K562 (cell line): Measurements from ENCODE around the gene SPTBN5. TPM values are rescaled to one million over a fixed set of nuclear protein-coding genes. Genes with fewer than 3 reads are reported as not detected.

Experiments used
- ATAC-seq: fragments of 200-7000 bp; cut with Tn5 transposase; 3 replicates; pipeline ENCODE4 v1.9.1; 2020; ENCODE audit warnings: moderate library complexity
- BruUV-seq: library from RNA; stranded (reverse); fragments of 400-500 nt; replicated peaks from 2 replicates; lab custom pipeline; 2021; lab: Mats Ljungman, UMichigan
- CTCF ChIA-PET: fragments of 300-600 bp; formaldehyde crosslinking; extraction: SDS; loops from one replicate; lab custom pipeline; 2021; ENCODE audit warnings: low intra/inter-chr PET ratio; lab: Yijun Ruan, JAX
- POLR2A ChIA-PET: fragments of 300-600, 350-650 bp; sonication (Branson Sonifier 250); formaldehyde crosslinking; extraction: SDS; loops from one replicate; lab custom pipeline; 2021; ENCODE audit warnings: antibody characterized with exemption, inconsistent platforms; lab: Yijun Ruan, JAX
- DNase-seq, 4 experiments: peaks; one replicate each; pipeline versions ENCODE4 v3.0.0 to v3.0.0-alpha.2; 2011 to 2018; ENCODE audit warnings: low spot score in 3 of 4, mixed read lengths in 3 of 4; ENCODE audit errors: extremely low read depth in 1 of 4
- FAIRE-seq: peaks from 2 replicates; lab custom pipeline; 2011; peaks lifted over from hg19 to GRCh38; lab: Jason Lieb, UNC
- H2AFZ ChIP-seq: 2 replicates; pipeline ENCODE4 v1.6.0; 2011; ENCODE audit warnings: low read depth, low read length, control low read depth, inconsistent platforms
- H3K27ac ChIP-seq: fragments of 200-600 bp; 3 replicates; pipeline ENCODE4 v1.8.0; 2011; ENCODE audit warnings: low read depth, mild to moderate bottlenecking, control low read depth, inconsistent platforms, low read length, moderate library complexity, mixed read lengths; ENCODE audit errors: extremely low read depth
- H3K27me3 ChIP-seq, 2 experiments: fragments of 300-600 bp in 1 of 2; 2 replicates in 1 of 2; 3 replicates in 1 of 2; pipeline versions ENCODE4 v1.6.0 to v1.8.0; 2011; ENCODE audit warnings: inconsistent platforms in 2 of 2, low read length in 2 of 2, mild to moderate bottlenecking in 1 of 2, mixed read lengths in 1 of 2, moderate library complexity in 1 of 2; ENCODE audit not compliant: control insufficient read depth in 2 of 2, insufficient read depth in 2 of 2
- H3K36me3 ChIP-seq: fragments of 300-600 bp; 3 replicates; pipeline ENCODE4 v1.8.0; 2011; ENCODE audit warnings: mild to moderate bottlenecking, low read length, inconsistent platforms; ENCODE audit not compliant: control insufficient read depth, insufficient read depth
- H3K4me1 ChIP-seq, 2 experiments: fragments of 200-600 bp in 1 of 2; replicated peaks in 1 of 2; 2 replicates in 1 of 2; 3 replicates in 1 of 2; pipeline versions ENCODE4 v1.5.1 to v1.8.0; 2011; ENCODE audit warnings: inconsistent platforms in 2 of 2, low read length in 2 of 2, mild to moderate bottlenecking in 1 of 2, mixed read lengths in 1 of 2, moderate library complexity in 1 of 2; ENCODE audit not compliant: control insufficient read depth in 2 of 2, insufficient read depth in 2 of 2
- H3K4me2 ChIP-seq: 2 replicates; pipeline ENCODE4 v1.6.1; 2011; ENCODE audit warnings: low read length, control low read depth, inconsistent platforms, mixed read lengths; ENCODE audit not compliant: insufficient read depth
- H3K4me3 ChIP-seq: fragments of 200-600 bp; sonication (generic), shearing (Covaris generic); 2 replicates; pipeline ENCODE4 v1.5.1; 2016; ENCODE audit warnings: control low read depth, inconsistent platforms
- H3K79me2 ChIP-seq: fragments of 200-600 bp; 3 replicates; pipeline ENCODE4 v1.8.0; 2011; ENCODE audit warnings: low read length, inconsistent platforms; ENCODE audit not compliant: control insufficient read depth, insufficient read depth
- H3K9ac ChIP-seq, 2 experiments: 2 replicates each; pipeline versions ENCODE4 v1.6.0 to v1.6.1; 2011; ENCODE audit warnings: low read depth in 2 of 2, low read length in 2 of 2, control low read depth in 1 of 2, inconsistent platforms in 1 of 2, mild to moderate bottlenecking in 1 of 2, mixed read lengths in 1 of 2; ENCODE audit not compliant: insufficient read depth in 1 of 2
- H3K9me1 ChIP-seq: one replicate; pipeline ENCODE4 v1.6.0; 2011; ENCODE audit warnings: inconsistent platforms, mild to moderate bottlenecking, low read length, moderate library complexity; ENCODE audit not compliant: control insufficient read depth, insufficient read depth
- H3K9me3 ChIP-seq: replicated peaks from 2 replicates; pipeline ENCODE4 v1.5.1; 2011; ENCODE audit warnings: low read depth, low read length, inconsistent platforms; ENCODE audit not compliant: control insufficient read depth, insufficient read depth
- H4K20me1 ChIP-seq: replicated peaks from 2 replicates; pipeline ENCODE4 v1.6.1; 2011; ENCODE audit warnings: low read length, inconsistent platforms, mixed read lengths; ENCODE audit not compliant: control insufficient read depth, insufficient read depth
- BCLAF1 ChIP-seq, 2 experiments: fragments of 450-650 bp in 1 of 2; IDR thresholded peaks; 2 replicates each; pipeline ENCODE4 v1.6.1; 2011 to 2017; ENCODE audit warnings: low read depth in 2 of 2, antibody characterized with exemption in 1 of 2, borderline replicate concordance in 1 of 2, low read length in 1 of 2, mild to moderate bottlenecking in 1 of 2, mixed read lengths in 1 of 2; ENCODE audit not compliant: control insufficient read depth in 1 of 2
- CTCF ChIP-seq, 3 experiments: IDR thresholded peaks in 2 of 3; conservative IDR thresholded peaks in 1 of 3; 2 replicates each; pipeline ENCODE4 v1.5.1; 2011 to 2012; ENCODE audit warnings: low read length in 3 of 3, mild to moderate bottlenecking in 3 of 3, control low read depth in 2 of 3, improper control_type of control experiment in 1 of 3, inconsistent platforms in 1 of 3, low read depth in 1 of 3, mixed read lengths in 1 of 3, moderate library complexity in 1 of 3; ENCODE audit not compliant: insufficient read depth in 2 of 3
- ELF1 ChIP-seq: fragments of 200-800 bp; sonication (Bioruptor generic); IDR thresholded peaks from 2 replicates; pipeline ENCODE4 v1.6.1; 2016; ENCODE audit warnings: missing genetic modification characterization, missing compliant biosample characterization
- FOXK2 ChIP-seq, 2 experiments: fragments of 450-650 bp; IDR thresholded peaks in 1 of 2; conservative IDR thresholded peaks in 1 of 2; 2 replicates each; pipeline ENCODE4 v1.6.1; 2016; ENCODE audit warnings: low read depth in 2 of 2, mild to moderate bottlenecking in 1 of 2
- GABPA ChIP-seq: fragments of 200-800 bp; sonication (Bioruptor generic); conservative IDR thresholded peaks from 2 replicates; pipeline ENCODE4 v1.6.1; 2016; ENCODE audit warnings: low read depth, missing genetic modification characterization, missing compliant biosample characterization
- PHB ChIP-seq: fragments of 250-450 bp; sonication (Bioruptor Pico); IDR thresholded peaks from 2 replicates; pipeline ENCODE4 v1.5.0; 2021
- SMARCB1 ChIP-seq: IDR thresholded peaks from 2 replicates; pipeline ENCODE4 v1.6.1; 2011; ENCODE audit warnings: improper control_type of control experiment, low read depth; ENCODE audit not compliant: insufficient read length
- ZNF197 ChIP-seq: fragments of 200-800 bp; sonication (Bioruptor generic); IDR thresholded peaks from 2 replicates; pipeline ENCODE4 v1.6.1; 2016; ENCODE audit warnings: low read depth, missing genetic modification characterization, missing compliant biosample characterization
- WGBS: fragments of 100-300 bp; shearing (Covaris generic); methylation state at CpG from one replicate; pipeline ENCODE4 v1.1.6; 2016; ENCODE audit warnings: low coverage, mixed read lengths; ENCODE audit not compliant: insufficient coverage; ENCODE audit errors: missing lambda C conversion rate; 5-methylcytosine and 5-hydroxymethylcytosine counted together
- in situ Hi-C: fragments of 300-500 bp; cut with MboI; formaldehyde crosslinking; loops from 4 replicates; pipeline ENCODE4 v1.15.0; 2018; ENCODE audit warnings: inconsistent platforms, mixed read lengths
- intact Hi-C: fragments of 100-400 bp; cut with micrococcal nuclease; formaldehyde crosslinking; loops from 2 replicates; pipeline ENCODE4 v1.14.2; 2022
- polyA plus RNA-seq, 8 experiments: library from polyadenylated mRNA; depleted of rRNA in 4 of 8; stranded (reverse) in 5 of 8; unstranded in 3 of 8; fragments of >200 nt; fragmentation: Nextera tagmentation in 2 of 8; fragmentation: Illumina TruSeq in 1 of 8; extraction: Ambion mirVana in 2 of 8; extraction: Trizol in 1 of 8; gene quantifications; 2 replicates each; pipeline versions ENCODE4 v1.2.1 to v1.2.3, GENCODE V29; 2011 to 2014; ENCODE audit warnings: inconsistent platforms in 1 of 8, missing spikeins in 1 of 8
- total RNA-seq, 7 experiments: library from RNA; depleted of rRNA in 6 of 7; stranded (reverse); fragments of >200 nt in 6 of 7; fragmentation: Illumina TruSeq in 2 of 7; extraction: Trizol in 2 of 7; gene quantifications; 2 replicates each; pipeline versions ENCODE4 v1.2.1 to v1.2.3, GENCODE V29; 2011 to 2021; ENCODE audit warnings: low replicate concordance in 1 of 7

Gene SPTBN5
- total and polyA plus RNA-seq, 9 of the 15 experiments (the other 6 are each of a cell fraction or from before 2014, with no cell fraction given), result 0.02 TPM; not detected in 8

DNA sequence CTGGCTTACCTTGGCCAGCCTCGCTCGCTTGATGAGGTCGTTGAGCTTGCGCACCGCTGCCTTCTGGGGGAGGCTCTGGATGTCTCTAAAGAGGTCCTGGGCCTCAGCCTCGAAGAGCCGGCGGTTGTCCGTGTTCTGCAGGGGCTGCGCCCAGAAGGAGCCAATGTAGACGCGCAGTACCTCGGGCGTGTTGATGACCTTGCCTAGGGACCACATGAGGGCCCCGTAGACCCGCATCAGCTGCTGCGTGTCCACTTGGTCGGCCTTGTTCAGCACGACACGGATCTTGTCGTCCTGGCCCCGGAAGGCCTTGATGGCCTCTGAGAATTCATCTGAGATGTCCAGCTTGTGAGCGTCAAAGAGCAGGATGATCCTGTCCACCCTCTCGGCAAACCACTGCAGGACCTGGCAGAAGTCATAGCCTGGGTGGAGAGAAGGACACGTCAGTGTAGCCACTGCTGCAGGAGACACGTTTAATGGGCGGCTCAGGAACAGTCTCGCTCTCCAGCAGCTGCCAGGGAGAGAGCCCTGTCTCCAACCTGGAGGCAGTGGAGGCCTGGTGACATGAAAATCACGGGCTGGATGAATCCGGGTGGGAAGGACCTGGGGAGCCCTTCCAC lies 25.5 kb upstream of the SPTBN5 start:
- in situ Hi-C loops, result no loop called here
- H3K4me3 ChIP-seq, result no peak overlapping the region
- no peaks in the 10 kb centered on the region for H3K27me3 ChIP-seq
- peaks cover 9 to 11% of the 10 kb centered on the region in 2 experiments; a peak in 4 of 5 replicates for H3K4me1 ChIP-seq
- no peak overlapping the region for H3K4me2 ChIP-seq
- no TSS peak for BruUV-seq
- 88% methylated on average over 28 of the region's 30 CpGs for WGBS
- H3K9ac ChIP-seq, result peak overlapping the region in 1 of 2 experiments; percentile 31; a peak in 1 of 4 replicates
- H3K79me2 ChIP-seq, result no peaks in the 10 kb centered on the region
- H3K27ac ChIP-seq, result no peak overlapping the region
- H2AFZ ChIP-seq, result no peak overlapping the region
- ATAC-seq (no peak), FAIRE-seq (no peak), DNase-seq (no peak)
- POLR2A ChIA-PET, result interaction anchor here (0.6 to 0.7 kb wide), 2 partner anchors 213 to 358 kb away, joined by 4 to 5 read pairs; no protein-coding TSS in a partner anchor
- peaks cover 3% of the 10 kb centered on the region; the same call in 1 of the 2 replicates for H4K20me1 ChIP-seq
- H3K9me1 ChIP-seq, result no peaks in the 10 kb centered on the region
- TF ChIP-seq FOXK2 (conservative IDR thresholded peaks at IDR 0.05 in 1 of 2, IDR thresholded peaks at IDR 0.05 in 1 of 2; ENCODE audit: low read depth in 2 of 2), result no peak
- no peak for TF ChIP-seq CTCF (IDR thresholded peaks at IDR 0.05 in 2 of 3, conservative IDR thresholded peaks at IDR 0.05 in 1 of 3; ENCODE audit: insufficient read depth in 2 of 3, low read depth in 1 of 3, low read length in 3 of 3)
- TF ChIP-seq ZNF197 (CRISPR knock-in tag), result no peak
- no peak for TF ChIP-seq GABPA (tag)
- TF ChIP-seq SMARCB1, result no peak
- no peak for TF ChIP-seq PHB (CRISPR knock-in tag)
- TF ChIP-seq BCLAF1 (IDR thresholded peaks at IDR 0.05; ENCODE audit: borderline replicate concordance in 1 of 2, control insufficient read depth in 1 of 2, low read depth in 2 of 2, low read length in 1 of 2), result no peak
- TF ChIP-seq ELF1 (tag), result no peak
- peaks cover 18% of the 10 kb centered on the region; the same call in 2 of the 3 replicates for H3K36me3 ChIP-seq
- intact Hi-C loops, result no loop called here
- no peaks in the 10 kb centered on the region for H3K9me3 ChIP-seq
- CTCF ChIA-PET, result no interaction called here
